ENCODE measurements around the gene PCDH11Y. TPM values are rescaled to one million over a fixed set of nuclear protein-coding genes. Genes with fewer than 3 reads are reported as not detected.
"Not testable (repeated sequence)": the region's sequence is repeated elsewhere in the genome, so short reads cannot be mapped to it uniquely, and the experiment has no call there.

The PCDH11Y gene
- total RNA-seq = 1 to 10 TPM in 2 of 3 donors, not detected in 1; 1.4 to 2.2 TPM
- long read RNA-seq, donor 1 = 0 reads
- long read RNA-seq, donor 2 = 0 reads

GRCh38 chrY:5000057-5000456 lies at the start of gene PCDH11Y:
PCDH11Y (plus strand) TSS chrY:5000296; CDS start chrY:5057100, 56,804 bp downstream.
- H3K9me3 ChIP-seq; intact Hi-C loops (cut with DNase I, micrococcal nuclease); ATAC-seq; H3K4me1 ChIP-seq (ENCODE audit: low read depth); H3K36me3 ChIP-seq (ENCODE audit: low read depth); H3K4me3 ChIP-seq: not testable (repeated sequence)
- DNase-seq = peak in 1 of 3 donors; percentile 6

GRCh38 chrY:4967894-4968293 lies 32.2 kb upstream of the PCDH11Y start:
- intact Hi-C loops (cut with DNase I, micrococcal nuclease); H3K4me1 ChIP-seq (ENCODE audit: low read depth); ATAC-seq; H3K4me3 ChIP-seq; H3K36me3 ChIP-seq (ENCODE audit: low read depth); H3K9me3 ChIP-seq; DNase-seq: not testable (repeated sequence)

DNA sequence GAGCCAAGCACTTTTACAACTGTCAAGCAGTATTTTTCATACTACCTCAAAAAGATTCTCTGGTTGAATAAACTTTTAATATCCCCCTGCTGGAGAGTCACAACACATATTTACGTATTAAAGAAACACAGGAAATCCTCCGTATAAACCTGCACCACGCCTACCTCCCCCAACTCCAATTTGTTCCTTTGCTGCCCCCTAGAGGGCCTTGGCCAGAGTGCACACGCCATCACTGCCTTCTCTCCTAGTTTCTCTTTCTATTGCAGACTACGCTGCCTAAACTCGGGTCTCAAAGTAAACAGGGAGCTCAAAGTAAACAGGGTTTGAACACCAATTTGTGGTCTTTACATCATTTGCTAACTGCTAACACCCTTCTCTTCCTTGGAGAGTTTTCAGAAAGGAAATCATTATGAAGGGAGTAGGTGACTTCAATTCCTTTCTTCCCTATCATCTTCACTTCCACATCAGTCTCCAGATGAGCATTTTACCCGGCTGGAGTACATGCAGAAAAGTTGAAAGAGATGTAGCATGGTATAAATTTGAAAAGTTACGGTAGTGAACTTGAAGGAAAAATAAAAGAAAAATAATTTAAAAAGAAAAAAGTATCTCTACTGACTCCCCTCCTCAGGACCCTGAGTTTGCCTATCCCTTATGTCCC lies 8.2 kb upstream of the PCDH11Y start:
- ATAC-seq = peak; percentile 57
- H3K4me1 ChIP-seq (ENCODE audit: low read depth); intact Hi-C loops (cut with DNase I, micrococcal nuclease); DNase-seq; H3K36me3 ChIP-seq (ENCODE audit: low read depth); H3K4me3 ChIP-seq; H3K9me3 ChIP-seq: not testable (repeated sequence)

GRCh38 chrY:4994892-4995291 lies 5.2 kb upstream of the PCDH11Y start:
- intact Hi-C loops (cut with DNase I, micrococcal nuclease) = not testable (repeated sequence)

DNA sequence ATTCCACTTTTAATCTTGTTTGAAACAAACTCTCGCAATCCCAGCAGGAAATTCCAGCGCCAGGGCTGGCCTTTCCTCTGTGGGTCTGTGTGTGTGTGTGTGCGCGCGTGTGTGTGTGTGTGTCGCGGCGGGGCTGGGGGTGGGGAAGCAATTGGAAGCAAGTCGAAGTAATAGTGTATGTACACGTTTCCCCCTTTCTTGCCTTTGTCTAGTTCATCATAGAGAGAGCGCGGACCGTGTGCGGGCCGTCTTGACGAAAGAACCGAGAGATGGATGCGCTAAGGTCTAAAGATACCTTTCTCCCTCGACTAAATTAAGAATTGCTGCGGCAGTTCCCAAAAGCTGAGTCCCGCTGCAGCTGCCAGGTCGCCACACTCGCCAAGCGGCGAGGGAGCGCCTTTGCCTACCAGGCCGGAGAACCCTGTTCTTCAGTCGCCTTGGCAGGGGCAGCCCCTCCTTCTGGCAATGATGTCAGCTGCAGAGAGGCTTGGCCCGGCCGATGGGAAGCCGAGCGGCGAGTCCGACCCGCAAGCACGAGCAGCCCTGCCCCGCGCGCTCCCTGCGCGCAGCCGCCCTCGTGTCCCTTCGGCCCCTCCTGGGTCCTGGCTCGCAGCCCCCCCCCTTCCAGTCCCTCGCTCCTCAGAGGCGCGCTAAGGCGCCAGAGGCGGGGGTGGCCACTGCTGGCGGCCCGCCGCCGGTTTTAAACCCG lies 2.5 kb downstream of the PCDH11Y start:
- intact Hi-C loops (cut with DNase I, micrococcal nuclease); H3K4me3 ChIP-seq; DNase-seq; H3K9me3 ChIP-seq; H3K4me1 ChIP-seq (ENCODE audit: low read depth); ATAC-seq; H3K36me3 ChIP-seq (ENCODE audit: low read depth): not testable (repeated sequence)

More at GRCh38 chrY:4994892-4995291, 5.2 kb upstream of the PCDH11Y start:
- DNase-seq; H3K4me1 ChIP-seq (ENCODE audit: low read depth); H3K9me3 ChIP-seq; H3K36me3 ChIP-seq (ENCODE audit: low read depth); H3K4me3 ChIP-seq; ATAC-seq: not testable (repeated sequence)

GRCh38 chrY:5038972-5039523 lies 39.0 kb downstream of the PCDH11Y start:
- intact Hi-C loops (cut with DNase I, micrococcal nuclease); H3K9me3 ChIP-seq; H3K36me3 ChIP-seq (ENCODE audit: low read depth); H3K4me3 ChIP-seq; ATAC-seq; DNase-seq; H3K4me1 ChIP-seq (ENCODE audit: low read depth): not testable (repeated sequence)

DNA sequence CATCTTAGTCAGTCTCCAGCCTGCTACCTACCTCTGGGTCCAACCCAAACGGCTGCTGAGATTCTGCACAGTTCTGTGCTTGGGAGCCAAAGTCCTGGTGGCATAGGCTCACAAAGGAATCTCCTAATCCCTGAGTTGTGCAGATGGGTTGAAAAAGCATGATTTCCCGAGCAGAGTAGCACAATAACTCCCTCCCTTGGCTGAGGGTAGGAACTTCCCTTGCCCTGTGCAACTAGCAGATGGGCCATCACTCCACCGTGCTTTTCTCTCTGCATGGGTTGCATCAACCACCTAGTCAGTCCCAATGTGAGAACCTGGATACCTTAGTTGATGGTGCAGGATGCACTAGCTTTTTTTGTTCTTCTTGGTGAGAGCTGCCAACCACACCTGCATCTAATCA lies 82.9 kb downstream of the PCDH11Y start:
- intact Hi-C loops (cut with DNase I, micrococcal nuclease); ATAC-seq; H3K4me1 ChIP-seq (ENCODE audit: low read depth); H3K9me3 ChIP-seq; H3K36me3 ChIP-seq (ENCODE audit: low read depth); H3K4me3 ChIP-seq; DNase-seq: not testable (repeated sequence)

- H3K36me3 ChIP-seq (ENCODE audit: low read depth); H3K9me3 ChIP-seq; ATAC-seq; H3K4me1 ChIP-seq (ENCODE audit: low read depth); DNase-seq; intact Hi-C loops (cut with DNase I, micrococcal nuclease); H3K4me3 ChIP-seq: not testable (repeated sequence)
These were observed 182.9 kb downstream of the PCDH11Y start for GRCh38 chrY:5182998-5183397.

- intact Hi-C loops (cut with DNase I, micrococcal nuclease); H3K4me3 ChIP-seq; H3K36me3 ChIP-seq (ENCODE audit: low read depth); DNase-seq; H3K9me3 ChIP-seq; H3K4me1 ChIP-seq (ENCODE audit: low read depth); ATAC-seq: not testable (repeated sequence)
These were observed 215.0 kb downstream of the PCDH11Y start for GRCh38 chrY:5215116-5215515.

- DNase-seq; ATAC-seq; H3K4me3 ChIP-seq; H3K36me3 ChIP-seq (ENCODE audit: low read depth); intact Hi-C loops (cut with DNase I, micrococcal nuclease); H3K9me3 ChIP-seq; H3K4me1 ChIP-seq (ENCODE audit: low read depth): not testable (repeated sequence)
These were observed 324.8 kb downstream of the PCDH11Y start for GRCh38 chrY:5324931-5325330.

GRCh38 chrY:5342220-5342619 lies 342.1 kb downstream of the PCDH11Y start:
- ATAC-seq; DNase-seq; intact Hi-C loops (cut with DNase I, micrococcal nuclease); H3K4me3 ChIP-seq; H3K36me3 ChIP-seq (ENCODE audit: low read depth); H3K4me1 ChIP-seq (ENCODE audit: low read depth); H3K9me3 ChIP-seq: not testable (repeated sequence)

DNA sequence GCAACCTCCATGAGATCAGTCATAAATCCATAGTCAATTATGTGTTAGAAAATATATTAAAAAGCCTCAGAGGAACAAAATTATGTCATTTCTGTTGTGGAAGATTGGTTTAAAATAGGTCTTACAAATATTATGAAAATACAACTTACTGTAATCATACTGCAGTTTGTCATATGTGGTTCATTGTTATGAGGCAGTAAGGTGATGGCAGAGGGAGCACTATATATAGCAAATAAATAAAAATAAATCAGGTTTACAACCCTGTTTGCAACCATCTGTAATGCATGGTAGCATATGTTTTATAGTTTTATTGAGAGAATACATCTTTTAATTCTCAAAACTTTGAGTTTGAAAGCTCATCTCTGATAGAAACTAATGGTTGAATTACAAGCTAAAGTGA lies 543.6 kb downstream of the PCDH11Y start:
- DNase-seq; intact Hi-C loops (cut with DNase I, micrococcal nuclease); H3K4me3 ChIP-seq; H3K9me3 ChIP-seq; H3K36me3 ChIP-seq (ENCODE audit: low read depth); ATAC-seq; H3K4me1 ChIP-seq (ENCODE audit: low read depth): not testable (repeated sequence)

- H3K4me1 ChIP-seq (ENCODE audit: low read depth); intact Hi-C loops (cut with DNase I, micrococcal nuclease); DNase-seq; H3K4me3 ChIP-seq; ATAC-seq; H3K36me3 ChIP-seq (ENCODE audit: low read depth); H3K9me3 ChIP-seq: not testable (repeated sequence)
These were observed 638.5 kb downstream of the PCDH11Y start for GRCh38 chrY:5638589-5638988.

- H3K4me3 ChIP-seq; H3K4me1 ChIP-seq (ENCODE audit: low read depth); intact Hi-C loops (cut with DNase I, micrococcal nuclease); H3K9me3 ChIP-seq; ATAC-seq; DNase-seq; H3K36me3 ChIP-seq (ENCODE audit: low read depth): not testable (repeated sequence)
These were observed 679.2 kb downstream of the PCDH11Y start for GRCh38 chrY:5679265-5679664.

All from mucosa of descending colon (tissue), 3 donors.